MCF 10A (cell line): ENCODE measurements around the gene UBE2I. TPM values are rescaled to one million over a fixed set of nuclear protein-coding genes. Genes with fewer than 3 reads are reported as not detected.

Experiments
- BruUV-seq: library from RNA; stranded (reverse); fragments of 400-500 nt; replicated peaks from 2 replicates; lab custom pipeline; 2021; lab: Mats Ljungman, UMichigan
- CTCF ChIA-PET: fragments of 300-600 bp; sonication (Branson Sonifier 250); formaldehyde crosslinking; extraction: SDS; loops from one replicate; lab custom pipeline; 2021; ENCODE audit warnings: antibody characterized with exemption, inconsistent platforms; lab: Yijun Ruan, JAX
- POLR2A ChIA-PET: fragments of 300-600, 350-650 bp; sonication (Branson Sonifier 250); formaldehyde crosslinking; extraction: SDS; loops from one replicate; lab custom pipeline; 2020; ENCODE audit warnings: antibody characterized with exemption, inconsistent platforms; lab: Yijun Ruan, JAX
- DNase-seq: peaks from one replicate; pipeline ENCODE4 v3.0.0-alpha.2; 2018; ENCODE audit not compliant: unreplicated experiment
- H3K27ac Mint-ChIP-seq: one replicate; pipeline ENCODE4 v1.8.0; 2022; ENCODE audit warnings: mild to moderate bottlenecking, low read depth, mixed read lengths; ENCODE audit not compliant: unreplicated experiment
- H3K27me3 Mint-ChIP-seq: one replicate; pipeline ENCODE4 v1.8.0; 2022; ENCODE audit warnings: mixed read lengths; ENCODE audit not compliant: insufficient read depth, unreplicated experiment
- H3K36me3 Mint-ChIP-seq: one replicate; pipeline ENCODE4 v1.8.0; 2022; ENCODE audit warnings: mild to moderate bottlenecking, moderate library complexity, mixed read lengths; ENCODE audit not compliant: insufficient read depth, unreplicated experiment
- H3K4me1 Mint-ChIP-seq: one replicate; pipeline ENCODE4 v1.8.0; 2022; ENCODE audit warnings: mixed read lengths; ENCODE audit not compliant: insufficient read depth, unreplicated experiment
- H3K4me3 Mint-ChIP-seq: one replicate; pipeline ENCODE4 v1.8.0; 2022; ENCODE audit warnings: mild to moderate bottlenecking, moderate library complexity, mixed read lengths; ENCODE audit not compliant: unreplicated experiment
- H3K9me3 Mint-ChIP-seq: one replicate; pipeline ENCODE4 v1.8.0; 2022; ENCODE audit warnings: mixed read lengths; ENCODE audit not compliant: unreplicated experiment
- intact Hi-C: fragments of 100-400 bp; cut with micrococcal nuclease; formaldehyde crosslinking; loops from 2 replicates; pipeline ENCODE4 v1.14.1; 2022
- total RNA-seq: library from RNA; stranded (reverse); gene quantifications from 2 replicates; pipeline ENCODE4 v1.2.3, GENCODE V29; 2022
- TF ChIP-seq, protein P1 (sequence below): fragments of 200-600 bp; IDR thresholded peaks from one replicate; pipeline ENCODE4 v1.8.0; 2022; ENCODE audit warnings: antibody characterized with exemption, mild to moderate bottlenecking; ENCODE audit not compliant: unreplicated experiment

The UBE2I gene
- total RNA-seq, 1 experiment from 2014 or later, result 163 TPM

DNA sequence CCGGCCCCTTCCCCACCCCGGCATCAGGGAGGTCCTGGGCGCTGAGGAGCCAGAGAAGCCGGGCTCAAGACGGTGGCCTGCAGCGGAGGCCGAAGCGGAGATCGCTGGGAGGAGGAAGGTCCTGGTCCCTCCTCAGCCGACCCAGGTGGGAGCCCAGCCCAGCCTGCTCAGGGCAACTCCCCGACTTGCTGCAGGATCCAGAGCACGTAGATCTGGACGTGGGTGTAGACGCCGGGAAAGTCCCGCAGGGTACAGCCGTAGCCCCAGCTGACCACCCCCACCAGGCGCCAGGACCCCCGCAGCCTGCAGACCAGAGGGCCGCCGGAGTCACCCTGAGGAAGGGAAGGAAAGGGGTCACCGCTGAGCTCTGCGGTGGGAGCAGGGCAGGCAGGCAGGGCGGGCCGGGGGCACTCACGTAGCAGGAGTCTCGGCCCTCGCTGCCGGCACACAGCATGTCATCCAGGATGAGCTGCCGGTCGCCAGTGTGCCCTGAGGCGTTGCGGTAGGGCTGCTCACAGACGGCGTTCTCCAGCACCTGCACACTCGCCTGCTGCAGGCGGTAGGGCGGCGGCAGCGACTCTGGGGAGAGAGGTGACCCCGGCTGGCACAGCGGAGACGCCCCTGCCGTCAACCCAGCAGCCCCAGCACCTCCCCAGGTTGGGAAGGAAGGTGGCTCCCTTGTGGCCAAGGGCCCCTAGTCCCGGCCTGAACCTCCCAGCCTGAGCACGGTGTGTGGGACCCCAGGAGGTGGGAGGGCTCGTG, 48.1 kb upstream of the UBE2I start:
- Mint-ChIP-seq H3K36me3 (no peaks in the 10 kb centered on the region), H3K4me3 (no peak overlapping the region), H3K4me1 (no peaks in the 10 kb centered on the region), H3K27ac (no peak overlapping the region), H3K9me3 (peaks cover 8% of the 10 kb centered on the region), H3K27me3 (peaks cover 52% of the 10 kb centered on the region)
- no TSS peak for BruUV-seq
- no peak for DNase-seq
- CTCF ChIA-PET, result no interaction called here
- intact Hi-C loops, result no loop called here
- POLR2A ChIA-PET, result no interaction called here
- TF ChIP-seq, protein P1, sequence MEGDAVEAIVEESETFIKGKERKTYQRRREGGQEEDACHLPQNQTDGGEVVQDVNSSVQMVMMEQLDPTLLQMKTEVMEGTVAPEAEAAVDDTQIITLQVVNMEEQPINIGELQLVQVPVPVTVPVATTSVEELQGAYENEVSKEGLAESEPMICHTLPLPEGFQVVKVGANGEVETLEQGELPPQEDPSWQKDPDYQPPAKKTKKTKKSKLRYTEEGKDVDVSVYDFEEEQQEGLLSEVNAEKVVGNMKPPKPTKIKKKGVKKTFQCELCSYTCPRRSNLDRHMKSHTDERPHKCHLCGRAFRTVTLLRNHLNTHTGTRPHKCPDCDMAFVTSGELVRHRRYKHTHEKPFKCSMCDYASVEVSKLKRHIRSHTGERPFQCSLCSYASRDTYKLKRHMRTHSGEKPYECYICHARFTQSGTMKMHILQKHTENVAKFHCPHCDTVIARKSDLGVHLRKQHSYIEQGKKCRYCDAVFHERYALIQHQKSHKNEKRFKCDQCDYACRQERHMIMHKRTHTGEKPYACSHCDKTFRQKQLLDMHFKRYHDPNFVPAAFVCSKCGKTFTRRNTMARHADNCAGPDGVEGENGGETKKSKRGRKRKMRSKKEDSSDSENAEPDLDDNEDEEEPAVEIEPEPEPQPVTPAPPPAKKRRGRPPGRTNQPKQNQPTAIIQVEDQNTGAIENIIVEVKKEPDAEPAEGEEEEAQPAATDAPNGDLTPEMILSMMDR, result no peak

- Mint-ChIP-seq H3K4me3 (no peak overlapping the region), H3K4me1 (no peaks in the 10 kb centered on the region), H3K36me3 (no peaks in the 10 kb centered on the region), H3K9me3 (peaks cover 8% of the 10 kb centered on the region), H3K27ac (no peak overlapping the region), H3K27me3 (peaks cover 59% of the 10 kb centered on the region)
- ChIA-PET CTCF (no interaction called here), POLR2A (no interaction called here)
- TF ChIP-seq, protein P1, result no peak
- DNase-seq, result no peak
- intact Hi-C loops, result no loop called here
- no TSS peak for BruUV-seq
Observed at GRCh38 chr16:1262210-1262845, 47.1 kb upstream of the UBE2I start.

DNA sequence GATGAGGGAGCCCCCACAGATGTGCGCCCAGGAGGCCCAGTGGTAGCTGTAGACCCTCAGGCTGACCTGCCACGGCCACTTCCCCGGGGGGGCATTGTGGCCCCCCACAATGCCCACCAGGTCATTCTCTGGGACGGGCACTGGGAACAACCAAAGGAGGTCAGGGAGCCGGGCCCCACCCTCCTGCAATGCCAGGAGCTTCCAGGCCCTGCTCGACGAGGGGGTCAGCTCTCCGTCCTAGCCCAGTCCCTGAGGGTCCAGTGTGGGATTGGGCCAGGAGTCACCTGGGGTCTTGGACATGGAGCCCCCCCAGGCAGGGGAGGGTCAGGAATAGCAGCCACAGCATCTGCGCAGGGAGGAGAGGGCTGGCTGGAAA, 46.6 kb upstream of the UBE2I start:
- ChIA-PET CTCF (no interaction called here), POLR2A (no interaction called here)
- H3K4me3 Mint-ChIP-seq, result no peak overlapping the region
- peaks cover 59% of the 10 kb centered on the region for H3K27me3 Mint-ChIP-seq
- H3K27ac Mint-ChIP-seq, result no peak overlapping the region
- peaks cover 8% of the 10 kb centered on the region for H3K9me3 Mint-ChIP-seq
- no TSS peak for BruUV-seq
- H3K4me1 Mint-ChIP-seq, result no peaks in the 10 kb centered on the region
- TF ChIP-seq, protein P1, result no peak
- no peaks in the 10 kb centered on the region for H3K36me3 Mint-ChIP-seq
- intact Hi-C loops, result no loop called here
- no peak for DNase-seq

- TF ChIP-seq, protein P1, result no peak
- Mint-ChIP-seq H3K4me1 (no peaks in the 10 kb centered on the region), H3K9me3 (peaks cover 8% of the 10 kb centered on the region), H3K4me3 (no peak overlapping the region), H3K36me3 (no peaks in the 10 kb centered on the region), H3K27me3 (peaks cover 53% of the 10 kb centered on the region), H3K27ac (no peak overlapping the region)
- no peak for DNase-seq
- intact Hi-C loops, result no loop called here
- BruUV-seq, result no TSS peak
- POLR2A ChIA-PET, result no interaction called here
- CTCF ChIA-PET, result interaction anchor here (0.6 kb wide), 1 partner anchor 212 kb away, joined by 6 read pairs; no protein-coding TSS in a partner anchor
Observed at GRCh38 chr16:1263591-1264344, 45.7 kb upstream of the UBE2I start.
